Measurements from ENCODE around the gene SLC6A8.

Gene SLC6A8

DNA sequence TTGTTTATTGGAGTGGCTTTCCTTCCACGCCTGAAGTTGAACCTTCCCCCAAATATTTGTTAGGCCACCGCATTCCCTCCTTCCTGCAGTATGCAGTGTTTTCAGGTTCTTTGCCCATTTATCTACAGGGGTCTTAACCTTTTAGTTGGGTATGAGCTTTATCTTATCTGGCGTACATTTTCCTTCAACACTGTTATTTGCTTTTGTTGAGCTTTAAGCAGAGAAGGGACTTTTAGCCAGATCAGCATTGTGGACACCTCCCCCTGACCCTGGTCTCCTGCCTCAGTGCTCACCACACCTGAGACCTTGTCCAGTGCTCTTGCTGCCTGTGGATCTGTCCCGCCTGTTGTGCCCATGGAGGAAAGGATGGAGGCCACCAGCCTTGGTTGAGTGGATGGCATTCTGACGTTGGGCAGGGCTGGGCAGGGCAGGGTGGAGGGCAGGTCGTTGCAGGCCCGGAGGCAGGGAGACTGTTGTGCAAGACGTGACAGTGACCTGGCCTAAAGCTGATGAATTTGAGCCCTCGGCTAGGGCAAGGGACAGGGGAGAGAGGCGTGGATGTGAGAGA is 41.7 kb upstream of the SLC6A8 start:
- TF ChIP-seq, protein P1, sequence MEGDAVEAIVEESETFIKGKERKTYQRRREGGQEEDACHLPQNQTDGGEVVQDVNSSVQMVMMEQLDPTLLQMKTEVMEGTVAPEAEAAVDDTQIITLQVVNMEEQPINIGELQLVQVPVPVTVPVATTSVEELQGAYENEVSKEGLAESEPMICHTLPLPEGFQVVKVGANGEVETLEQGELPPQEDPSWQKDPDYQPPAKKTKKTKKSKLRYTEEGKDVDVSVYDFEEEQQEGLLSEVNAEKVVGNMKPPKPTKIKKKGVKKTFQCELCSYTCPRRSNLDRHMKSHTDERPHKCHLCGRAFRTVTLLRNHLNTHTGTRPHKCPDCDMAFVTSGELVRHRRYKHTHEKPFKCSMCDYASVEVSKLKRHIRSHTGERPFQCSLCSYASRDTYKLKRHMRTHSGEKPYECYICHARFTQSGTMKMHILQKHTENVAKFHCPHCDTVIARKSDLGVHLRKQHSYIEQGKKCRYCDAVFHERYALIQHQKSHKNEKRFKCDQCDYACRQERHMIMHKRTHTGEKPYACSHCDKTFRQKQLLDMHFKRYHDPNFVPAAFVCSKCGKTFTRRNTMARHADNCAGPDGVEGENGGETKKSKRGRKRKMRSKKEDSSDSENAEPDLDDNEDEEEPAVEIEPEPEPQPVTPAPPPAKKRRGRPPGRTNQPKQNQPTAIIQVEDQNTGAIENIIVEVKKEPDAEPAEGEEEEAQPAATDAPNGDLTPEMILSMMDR (conservative IDR thresholded peaks at IDR 0.05; ENCODE audit: low read depth, low read length) = no peak
- H3K27ac ChIP-seq = no peak overlapping the region
- no peak overlapping the region for H3K4me3 ChIP-seq (IDR thresholded peaks at IDR 0.05; ENCODE audit: insufficient read depth, low read depth, low read length)
- no peak overlapping the region for H3K4me2 ChIP-seq
- H3K79me2 ChIP-seq (ENCODE audit: insufficient read depth, low read depth) = no peaks in the 10 kb centered on the region
- no peaks in the 10 kb centered on the region for H3K36me3 ChIP-seq (ENCODE audit: insufficient read depth)
- no peak overlapping the region for H2AFZ ChIP-seq (ENCODE audit: low read depth)
- H3K27me3 ChIP-seq (ENCODE audit: insufficient read depth, low read depth) = peaks cover 35% of the 10 kb centered on the region; the same call in 1 of the 2 replicates
- no peak overlapping the region for H3K9ac ChIP-seq
- H3K4me1 ChIP-seq (ENCODE audit: low read depth, poor library complexity, severe bottlenecking) = no peaks in the 10 kb centered on the region
- H4K20me1 ChIP-seq (ENCODE audit: insufficient read depth) = no peaks in the 10 kb centered on the region

DNA sequence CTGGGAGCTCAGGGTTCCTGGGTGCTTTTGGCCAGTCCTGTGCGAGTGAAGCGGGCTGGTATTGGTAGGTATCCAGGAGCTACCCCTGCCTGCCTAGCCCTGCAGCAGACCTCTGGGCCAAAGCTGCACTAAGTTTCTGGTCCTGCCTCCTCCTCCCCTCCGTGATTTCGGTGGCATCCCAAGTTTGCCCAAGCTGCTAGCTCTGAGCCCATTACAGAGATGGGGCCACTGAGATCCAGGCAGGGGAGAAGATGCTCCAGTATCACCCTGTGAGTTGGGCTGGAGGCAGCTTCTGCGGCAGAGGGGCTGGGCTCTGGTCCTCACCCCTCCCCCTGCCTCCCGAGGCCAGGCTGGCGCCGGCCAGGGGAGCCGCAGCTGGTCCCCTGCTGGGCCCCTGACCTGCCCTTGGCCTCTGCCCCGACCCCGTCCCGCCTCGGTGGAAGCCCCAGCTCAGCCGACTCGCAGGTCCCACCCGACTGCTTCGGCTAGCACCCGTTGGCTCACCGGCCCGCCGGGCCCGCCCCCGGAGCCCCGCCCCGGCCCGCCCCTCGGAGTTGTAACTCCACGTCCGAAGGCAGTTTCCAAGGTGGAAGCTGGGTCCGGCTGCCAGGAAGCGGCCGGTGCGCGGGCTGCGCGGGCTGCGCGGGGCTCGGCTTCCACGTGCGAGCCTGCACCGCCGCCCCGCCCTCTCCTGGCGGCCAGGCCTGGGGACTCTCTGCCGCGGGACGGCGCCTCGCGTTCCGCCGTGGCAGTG is 40.9 kb upstream of the SLC6A8 start, which contains the start of gene DUSP9:
Gene DUSP9 (plus strand): TSS at position 584 of the 754 bp plus-strand sequence. CDS start 751 bp downstream, outside the sequence.
- Histone ChIP-seq H3K36me3 (ENCODE audit: insufficient read depth) (no peaks in the 10 kb centered on the region), H3K27me3 (ENCODE audit: insufficient read depth, low read depth) (peaks cover 32% of the 10 kb centered on the region; the same call in 1 of the 2 replicates), H3K79me2 (ENCODE audit: insufficient read depth, low read depth) (no peaks in the 10 kb centered on the region), H3K4me3 (IDR thresholded peaks at IDR 0.05; ENCODE audit: insufficient read depth, low read depth, low read length) (no peak within 1 kb of the TSS), H3K27ac (no peak within 1 kb of the TSS), H3K4me1 (ENCODE audit: low read depth, poor library complexity, severe bottlenecking) (no peaks in the 10 kb centered on the region), H4K20me1 (ENCODE audit: insufficient read depth) (no peaks in the 10 kb centered on the region), H3K4me2 (no peak within 1 kb of the TSS), H3K9ac (no peak within 1 kb of the TSS), H2AFZ (ENCODE audit: low read depth) (no peak within 1 kb of the TSS)
- TF ChIP-seq, protein P1 (conservative IDR thresholded peaks at IDR 0.05; ENCODE audit: low read depth, low read length) = no peak

DNA sequence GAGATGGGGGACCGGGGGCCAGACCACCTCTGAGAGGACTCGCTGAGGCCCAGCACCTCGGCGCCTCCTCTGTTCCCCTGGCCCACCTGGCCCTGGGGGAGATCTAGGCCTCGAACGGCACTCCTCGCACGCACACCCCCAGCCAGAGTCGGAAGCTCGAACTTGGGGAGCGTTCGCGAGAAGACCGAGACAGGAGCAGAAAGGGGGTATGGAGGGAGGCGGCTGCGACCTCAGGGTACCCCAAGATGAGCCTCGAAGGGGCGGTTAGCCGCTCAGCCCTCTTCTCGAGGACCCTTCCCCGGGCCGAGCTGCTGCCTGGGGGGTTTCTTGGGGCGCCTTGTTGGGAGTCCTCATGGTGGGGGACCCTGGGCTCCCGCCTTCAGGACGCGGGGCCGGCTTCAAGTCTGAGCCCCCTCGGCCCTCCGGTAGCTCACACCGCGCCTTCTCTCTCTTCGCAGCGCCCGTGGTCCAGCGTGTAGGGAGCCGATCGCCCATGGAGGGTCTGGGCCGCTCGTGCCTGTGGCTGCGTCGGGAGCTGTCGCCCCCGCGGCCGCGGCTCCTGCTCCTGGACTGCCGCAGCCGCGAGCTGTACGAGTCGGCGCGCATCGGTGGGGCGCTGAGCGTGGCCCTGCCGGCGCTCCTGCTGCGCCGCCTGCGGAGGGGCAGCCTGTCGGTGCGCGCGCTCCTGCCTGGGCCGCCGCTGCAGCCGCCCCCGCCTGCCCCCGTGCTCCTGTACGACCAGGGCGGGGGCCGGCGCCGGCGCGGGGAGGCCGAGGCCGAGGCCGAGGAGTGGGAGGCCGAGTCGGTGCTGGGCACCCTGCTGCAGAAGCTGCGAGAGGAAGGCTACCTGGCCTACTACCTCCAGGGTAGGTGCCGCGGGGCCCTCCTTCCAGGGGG is 40.0 kb upstream of the SLC6A8 start:
- no peak overlapping the region for H3K27ac ChIP-seq
- no peaks in the 10 kb centered on the region for H3K36me3 ChIP-seq (ENCODE audit: insufficient read depth)
- H3K27me3 ChIP-seq (ENCODE audit: insufficient read depth, low read depth) = peaks cover 32% of the 10 kb centered on the region; the same call in 1 of the 2 replicates
- no peak overlapping the region for H3K9ac ChIP-seq
- H3K4me2 ChIP-seq = no peak overlapping the region
- no peaks in the 10 kb centered on the region for H3K4me1 ChIP-seq (ENCODE audit: low read depth, poor library complexity, severe bottlenecking)
- H3K4me3 ChIP-seq (IDR thresholded peaks at IDR 0.05; ENCODE audit: insufficient read depth, low read depth, low read length) = no peak overlapping the region
- no peaks in the 10 kb centered on the region for H3K79me2 ChIP-seq (ENCODE audit: insufficient read depth, low read depth)
- H4K20me1 ChIP-seq (ENCODE audit: insufficient read depth) = no peaks in the 10 kb centered on the region
- TF ChIP-seq, protein P1 (conservative IDR thresholded peaks at IDR 0.05; ENCODE audit: low read depth, low read length) = no peak
- no peak overlapping the region for H2AFZ ChIP-seq (ENCODE audit: low read depth)

DNA sequence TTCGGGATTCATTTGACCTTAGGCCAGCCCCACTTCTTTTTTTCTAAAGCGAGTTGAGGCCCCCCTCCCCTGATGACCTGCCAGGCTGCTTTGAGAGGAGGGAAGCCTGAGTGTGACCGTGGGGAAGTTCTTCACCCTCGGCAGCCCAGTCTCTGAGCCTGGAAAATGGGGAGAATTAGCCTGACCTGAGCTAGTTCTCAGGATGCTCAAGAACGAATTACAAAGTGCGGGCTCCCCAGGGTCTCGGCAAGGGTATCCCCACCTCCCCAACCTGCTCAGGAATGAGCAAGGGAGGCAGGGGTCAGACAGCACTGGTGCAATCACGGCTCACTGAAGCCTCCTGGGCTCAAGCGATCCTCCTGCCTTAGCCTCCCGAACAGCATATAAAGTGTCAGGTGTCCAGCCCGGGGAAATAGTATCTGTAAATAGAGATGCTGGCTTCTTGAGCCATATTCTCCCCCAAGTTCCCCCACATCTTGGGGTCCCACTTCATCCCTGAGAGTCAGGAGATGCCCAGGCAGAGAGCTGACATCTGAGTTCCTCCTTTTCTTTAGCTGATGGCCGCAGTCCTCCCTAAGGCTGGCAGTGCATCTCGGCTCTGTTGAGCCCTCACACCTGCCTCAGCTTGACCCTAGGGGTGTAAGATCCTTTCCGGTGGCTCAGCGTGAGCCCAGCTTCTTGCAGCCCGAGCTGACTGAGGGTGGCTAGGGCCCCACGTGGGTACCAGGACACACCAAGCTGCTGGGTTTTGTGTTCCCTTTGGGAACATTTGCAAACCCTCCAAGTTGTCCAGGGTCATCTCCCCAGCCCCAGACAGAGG is 39.2 kb upstream of the SLC6A8 start:
- TF ChIP-seq, protein P1 (conservative IDR thresholded peaks at IDR 0.05; ENCODE audit: low read depth, low read length) = no peak
- Histone ChIP-seq H3K9ac (no peak overlapping the region), H3K27me3 (ENCODE audit: insufficient read depth, low read depth) (peaks cover 27% of the 10 kb centered on the region; the same call in 1 of the 2 replicates)

More for the DNA sequence above, 39.2 kb upstream of the SLC6A8 start:
- Histone ChIP-seq H3K79me2 (ENCODE audit: insufficient read depth, low read depth) (no peaks in the 10 kb centered on the region), H4K20me1 (ENCODE audit: insufficient read depth) (no peaks in the 10 kb centered on the region), H3K4me3 (IDR thresholded peaks at IDR 0.05; ENCODE audit: insufficient read depth, low read depth, low read length) (no peak overlapping the region), H2AFZ (ENCODE audit: low read depth) (no peak overlapping the region), H3K4me1 (ENCODE audit: low read depth, poor library complexity, severe bottlenecking) (no peaks in the 10 kb centered on the region), H3K4me2 (no peak overlapping the region), H3K36me3 (ENCODE audit: insufficient read depth) (no peaks in the 10 kb centered on the region), H3K27ac (no peak overlapping the region)

Data from KMS-11 (cell line).